ENCODE results near the gene KCNQ4. TPM values are rescaled to one million over a fixed set of nuclear protein-coding genes. Genes with fewer than 3 reads are reported as not detected.

KCNQ4 gene
- total and polyA plus RNA-seq, 2 of the 4 experiments (the other 2 are of a cell fraction), result 0.07 TPM; not detected in 1

- DNase-seq (peak; percentile 82), ATAC-seq (ENCODE audit: low read depth) (peak; percentile 83)
- Histone ChIP-seq H3K23ac (ENCODE audit: low read depth, low read length) (no peak overlapping the region), H4K20me1 (ENCODE audit: insufficient read depth, low read length) (no peaks in the 10 kb centered on the region), H2AFZ (replicated peaks; ENCODE audit: low read length, poor library complexity) (peak overlapping the region; percentile 72), H3K9ac (ENCODE audit: low read depth, low read length) (no peak overlapping the region), H3K79me1 (ENCODE audit: low read depth in 1 of 2, low read length in 2 of 2) (no peaks in the 10 kb centered on the region), H3K9me3 (ENCODE audit: control insufficient read depth, insufficient read depth, low read length) (no peaks in the 10 kb centered on the region), H3K4me2 (ENCODE audit: low read depth, low read length) (peak overlapping the region; percentile 29; the same call in 1 of the 2 replicates), H2BK20ac (ENCODE audit: low read depth, low read length) (peak overlapping the region; percentile 71), H3K14ac (replicated peaks; ENCODE audit: low read depth, low read length) (peak overlapping the region; percentile 57), H2BK15ac (ENCODE audit: low read depth, low read length) (peak overlapping the region; percentile 72; the same call in 1 of the 3 replicates), H3K9me1 (ENCODE audit: insufficient read depth, low read length) (peaks cover 16% of the 10 kb centered on the region), H4K8ac (ENCODE audit: low read depth in 2 of 2, low read length in 2 of 2) (peak overlapping the region; percentile 59 to 71; a peak in 2 of 4 replicates), H3K4me3 (ENCODE audit: insufficient read depth, low read depth, low read length) (no peak overlapping the region), H4K91ac (ENCODE audit: insufficient read depth, low read depth, low read length) (peak overlapping the region; percentile 72), H3K18ac (ENCODE audit: low read depth, low read length) (peak overlapping the region; percentile 80), H3K4me1 (ENCODE audit: control insufficient read depth, insufficient read depth, low read length) (peaks cover 11% of the 10 kb centered on the region), H3K36me3 (ENCODE audit: control insufficient read depth, insufficient read depth, low read length) (no peaks in the 10 kb centered on the region), H3K4ac (ENCODE audit: low read depth, low read length) (peak overlapping the region; percentile 88), H2AK5ac (ENCODE audit: low read depth, low read length) (peak overlapping the region; percentile 77; the same call in 1 of the 2 replicates), H3K27ac (ENCODE audit: insufficient read depth, low read length) (peak overlapping the region; percentile 55), H3K27me3 (ENCODE audit: control insufficient read depth, insufficient read depth, low read length) (peaks cover 6% of the 10 kb centered on the region; the same call in 1 of the 2 replicates), H2BK5ac (ENCODE audit: low read depth, low read length, poor library complexity, severe bottlenecking) (no peak overlapping the region), H3K56ac (ENCODE audit: extremely low read depth, insufficient read depth, low read length) (no peak overlapping the region), H2AK9ac (replicated peaks; ENCODE audit: low read depth, low read length, poor library complexity) (peak overlapping the region; percentile 4), H2BK120ac (ENCODE audit: low read depth, low read length) (peak overlapping the region; percentile 81), H4K5ac (ENCODE audit: low read depth, low read length) (peak overlapping the region; percentile 50)
- ChIA-PET CTCF (no interaction called here), POLR2A (ENCODE audit: unreplicated experiment) (interaction anchor here (0.6 kb wide), 1 partner anchor 90 kb away, joined by 3 read pairs; no protein-coding TSS in a partner anchor)
- TF ChIP-seq CHD1 (IDR thresholded peaks at IDR 0.05; ENCODE audit: low read depth, low read length) (no peak), USF2 (IDR thresholded peaks at IDR 0.05; ENCODE audit: low read depth, low read length) (no peak), MAZ (IDR thresholded peaks at IDR 0.05; ENCODE audit: borderline replicate concordance, low read depth, low read length) (0 out of 2 replicates have a peak, but pooled peaks have one; percentile 7), FOS (IDR thresholded peaks at IDR 0.05; ENCODE audit: low read depth, low read length) (peak; percentile 19; the same call in 1 of the 2 replicates)
- no TSS peak for BruUV-seq (replicated peaks)
- dilution Hi-C loops (cut with HindIII; ENCODE audit: low sequenced_read_pairs, unreplicated experiment), result no loop called here
- 36% methylated on average over 2 of the region's 18 CpGs; no CpG with 5 or more reads in 1 of the 2 experiments for WGBS, 2 experiments (ENCODE audit: extremely low coverage in 2 of 2, insufficient read length in 1 of 2)
- intact Hi-C loops (cut with micrococcal nuclease), result no loop called here
- in situ Hi-C loops (cut with MboI; ENCODE audit: low sequenced_read_pairs), result no loop called here
Observed at GRCh38 chr1:40824591-40825434, 41.2 kb downstream of the KCNQ4 start.

Data from IMR-90 (cell line).